Esophagus squamous epithelium (tissue), 4 donors: Measurements from ENCODE around the gene ANLN.

Source experiments
- CTCF ChIP-seq, 6 experiments: fragments of 450-650 bp in 4 of 6; fragments of 200-600 bp in 2 of 6; sonication (generic) in 2 of 6; IDR thresholded peaks; one replicate each; pipeline ENCODE4 v1.5.1; 2016 to 2019; ENCODE audit warnings: antibody characterized with exemption in 6 of 6, mild to moderate bottlenecking in 4 of 6, moderate library complexity in 4 of 6
- POLR2A ChIP-seq, 4 donors: fragments of 450-650 bp; IDR thresholded peaks; one replicate each; pipeline ENCODE4 v1.6.1; 2017; ENCODE audit warnings: antibody characterized with exemption in 4 of 4, mild to moderate bottlenecking in 4 of 4, moderate library complexity in 3 of 4

GRCh38 chr7:36453769-36454168, 64.1 kb downstream of the ANLN start:
- TF ChIP-seq CTCF (IDR thresholded peaks at IDR 0.05) (no peak), POLR2A (IDR thresholded peaks at IDR 0.05) (no peak)
